GM20431 (cell line): ENCODE data around the gene PIAS2.
"Not testable (repeated sequence)": the region's sequence is repeated elsewhere in the genome, so short reads cannot be mapped to it uniquely, and the experiment has no call there.

Experiments
- in situ Hi-C: fragments of 300-500 bp; cut with MseI, MboI; formaldehyde crosslinking; loops from one replicate; pipeline ENCODE4 v1.15.0; 2020; ENCODE audit warnings: low sequenced_read_pairs; ENCODE audit not compliant: unreplicated experiment

PIAS2 gene, protein sequence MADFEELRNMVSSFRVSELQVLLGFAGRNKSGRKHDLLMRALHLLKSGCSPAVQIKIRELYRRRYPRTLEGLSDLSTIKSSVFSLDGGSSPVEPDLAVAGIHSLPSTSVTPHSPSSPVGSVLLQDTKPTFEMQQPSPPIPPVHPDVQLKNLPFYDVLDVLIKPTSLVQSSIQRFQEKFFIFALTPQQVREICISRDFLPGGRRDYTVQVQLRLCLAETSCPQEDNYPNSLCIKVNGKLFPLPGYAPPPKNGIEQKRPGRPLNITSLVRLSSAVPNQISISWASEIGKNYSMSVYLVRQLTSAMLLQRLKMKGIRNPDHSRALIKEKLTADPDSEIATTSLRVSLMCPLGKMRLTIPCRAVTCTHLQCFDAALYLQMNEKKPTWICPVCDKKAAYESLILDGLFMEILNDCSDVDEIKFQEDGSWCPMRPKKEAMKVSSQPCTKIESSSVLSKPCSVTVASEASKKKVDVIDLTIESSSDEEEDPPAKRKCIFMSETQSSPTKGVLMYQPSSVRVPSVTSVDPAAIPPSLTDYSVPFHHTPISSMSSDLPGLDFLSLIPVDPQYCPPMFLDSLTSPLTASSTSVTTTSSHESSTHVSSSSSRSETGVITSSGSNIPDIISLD

DNA sequence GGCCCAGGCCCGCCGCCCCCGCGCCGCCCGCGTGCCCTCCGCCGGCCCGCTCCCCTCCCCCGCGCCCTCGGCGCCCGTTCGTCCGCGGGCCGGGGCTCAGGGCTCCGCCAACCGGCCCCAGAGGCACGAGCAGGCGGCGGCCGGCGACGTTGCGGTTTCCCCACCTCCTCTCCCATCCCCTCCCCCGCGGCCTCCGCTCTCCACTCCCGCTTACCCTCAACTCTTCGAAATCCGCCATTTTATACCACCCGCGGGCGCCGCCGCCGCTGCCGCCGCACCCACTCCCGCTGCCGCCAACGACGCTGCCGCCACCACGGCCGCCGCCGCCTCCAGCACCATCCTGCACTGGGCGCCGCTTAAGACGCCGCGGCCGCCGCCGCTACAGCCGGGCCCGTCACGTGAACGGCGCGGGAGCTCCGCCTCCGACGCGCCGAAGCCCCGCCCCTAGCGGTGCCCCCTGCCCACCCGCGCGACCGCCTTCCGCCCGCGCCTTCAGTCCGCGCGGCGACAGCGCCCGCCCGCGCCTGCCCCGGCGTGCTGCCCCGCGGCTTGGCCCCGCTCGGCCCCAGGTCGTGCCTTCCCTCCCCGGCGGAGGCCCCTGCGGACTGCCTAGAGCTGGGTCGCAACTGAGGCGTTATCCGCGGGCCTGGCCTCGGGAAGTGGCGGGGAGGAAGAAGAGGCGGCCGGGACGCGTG is at the start of gene PIAS2, which contains the start of gene KATNAL2:
Gene PIAS2, minus strand, starts transcription at position 400 of the 695 bp plus-strand sequence. Its CDS starts 162 bp downstream, at position 238.
Gene KATNAL2, plus strand, starts transcription at position 495 of the 695 bp plus-strand sequence. CDS start 29,271 bp downstream, outside the sequence.
- in situ Hi-C loops, result no loop called here

DNA sequence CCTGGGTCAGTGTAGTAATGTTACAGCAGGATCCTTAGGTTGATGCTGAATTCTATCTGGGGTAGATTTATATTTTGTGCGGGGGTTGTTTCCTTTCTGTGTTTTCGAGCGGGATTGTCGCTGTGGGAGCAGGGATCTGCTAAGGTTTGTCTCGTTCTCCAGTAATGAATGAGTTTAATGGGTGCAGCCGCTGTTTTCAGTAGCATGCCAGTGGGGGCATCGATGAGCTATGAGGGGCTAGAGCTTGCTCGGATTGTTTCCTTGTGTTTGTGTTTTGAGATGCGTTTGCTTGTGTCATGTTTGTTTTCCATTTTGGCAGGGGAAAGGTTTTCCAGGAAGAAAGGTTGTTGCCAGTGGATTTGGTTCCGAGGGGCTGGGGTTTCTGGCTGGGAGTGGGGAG is 49.0 kb upstream of the PIAS2 start:
- in situ Hi-C loops, result not testable (repeated sequence)

DNA sequence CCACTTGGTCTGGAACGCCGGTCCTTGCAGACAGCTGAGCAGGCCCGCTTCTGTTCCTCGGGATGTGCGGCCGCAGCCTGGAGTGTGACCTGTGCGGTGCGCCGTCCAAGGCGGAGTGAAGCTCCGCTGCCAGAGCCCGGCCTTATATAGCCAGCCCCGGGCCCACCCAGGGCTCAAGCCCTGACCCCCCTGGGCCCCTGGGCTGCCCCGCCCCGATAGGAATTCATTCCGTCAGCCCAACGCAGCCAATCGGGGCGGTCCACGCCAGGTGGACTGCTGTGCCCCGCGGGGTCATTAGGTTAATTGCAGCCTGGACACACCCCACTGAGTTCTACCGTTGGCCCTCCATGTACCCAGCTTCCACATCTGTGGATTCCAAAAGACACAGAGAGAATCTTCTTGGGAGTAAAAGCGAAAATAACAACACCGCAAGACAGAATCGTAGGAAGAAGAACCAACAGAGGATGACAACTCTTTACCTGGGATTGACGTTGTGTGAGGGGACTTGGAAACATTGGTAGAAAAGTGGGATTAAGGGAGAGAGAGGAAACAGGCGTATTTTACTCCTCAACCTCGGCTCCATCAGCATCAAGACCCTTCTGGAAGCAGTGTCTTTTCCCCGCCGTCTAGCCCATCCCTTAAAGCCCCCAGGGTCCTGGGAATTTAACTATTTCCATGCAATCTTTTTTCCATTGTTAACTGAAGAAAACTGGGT is 47.4 kb upstream of the PIAS2 start:
- in situ Hi-C loops, result not testable (repeated sequence)

DNA sequence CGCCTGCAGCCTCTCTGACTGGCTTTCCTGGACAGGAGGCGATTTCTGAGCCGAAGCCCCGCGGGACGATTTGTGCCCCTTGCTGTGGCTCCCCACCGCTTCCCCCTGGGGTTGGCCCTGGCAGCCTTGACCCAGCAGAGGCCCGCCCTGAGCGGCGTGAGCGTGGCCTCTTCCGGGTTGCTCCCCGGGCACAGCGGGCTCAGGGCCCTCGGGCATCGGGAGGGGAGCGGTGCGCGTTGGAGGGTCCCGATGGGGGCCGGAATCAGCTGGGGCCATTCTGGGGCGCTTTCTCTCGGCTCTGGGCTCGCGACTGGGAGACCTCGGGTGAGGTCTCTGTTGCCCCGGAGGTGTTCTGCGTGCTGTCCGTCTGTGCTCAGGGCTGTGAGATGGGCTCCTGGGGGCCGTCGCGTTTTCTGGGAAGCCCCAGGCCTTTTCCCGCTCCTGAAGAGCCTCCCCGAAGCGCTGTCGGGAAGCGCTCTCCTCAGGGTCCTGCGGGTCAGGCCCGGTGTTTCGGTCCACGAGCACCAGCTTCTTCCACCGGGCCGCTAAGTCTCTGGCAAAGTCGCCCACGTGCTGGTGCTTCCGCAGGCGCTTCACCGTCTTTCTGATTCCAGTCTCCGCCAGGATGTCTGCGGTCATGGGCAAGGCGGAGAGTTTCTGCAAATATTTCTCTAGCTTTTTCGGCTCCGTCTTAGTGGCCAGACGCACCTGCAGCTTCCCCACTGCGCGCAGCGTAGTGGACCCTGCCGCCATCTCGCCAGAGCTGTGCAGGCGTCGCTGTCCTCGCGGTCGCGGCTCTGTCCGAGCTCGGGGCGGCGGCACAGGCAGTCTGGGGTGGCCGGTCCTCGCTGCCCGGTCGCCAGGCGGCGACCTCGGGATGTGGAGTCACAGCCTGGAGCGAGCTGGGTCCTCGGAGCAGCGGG is 46.6 kb upstream of the PIAS2 start:
- in situ Hi-C loops, result not testable (repeated sequence)

DNA sequence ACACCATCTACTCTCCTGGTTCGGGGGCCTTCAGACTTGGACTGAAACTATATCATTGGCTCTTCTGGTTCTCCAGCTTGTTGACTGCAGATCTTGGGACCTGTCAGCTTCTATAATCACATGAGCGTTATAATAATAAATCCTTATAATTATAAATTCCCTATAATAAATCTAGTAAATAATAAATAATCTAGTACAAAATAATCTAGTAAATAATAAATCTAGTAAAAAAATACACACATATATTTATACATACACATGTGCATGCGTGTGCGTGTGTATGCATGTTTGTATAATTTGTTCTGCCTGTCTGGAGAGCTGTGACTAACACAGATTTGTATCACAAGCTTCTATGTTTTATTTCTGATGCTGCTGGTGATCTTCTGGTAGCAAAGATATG is 40.9 kb upstream of the PIAS2 start:
- in situ Hi-C loops, result no loop called here

DNA sequence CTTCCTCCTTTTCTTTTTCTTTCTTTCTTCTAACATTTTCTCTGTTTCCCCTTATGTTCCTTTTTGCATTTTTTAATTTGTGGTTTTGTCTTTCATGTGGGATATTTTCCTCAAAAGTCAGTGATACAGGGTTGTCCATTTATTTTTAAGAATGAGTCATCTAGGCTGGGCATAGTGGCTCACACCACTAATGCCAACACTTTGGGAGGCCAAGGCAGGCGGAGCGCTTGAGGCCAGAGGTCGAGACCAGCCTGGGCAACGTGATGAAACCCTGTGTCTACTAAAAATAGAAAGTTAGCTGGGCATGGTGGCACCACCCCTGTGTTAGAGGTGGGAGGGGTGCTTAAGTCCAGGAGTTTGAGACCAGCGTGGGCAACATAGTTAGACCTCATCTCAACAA is 35.9 kb upstream of the PIAS2 start:
- in situ Hi-C loops, result no loop called here

DNA sequence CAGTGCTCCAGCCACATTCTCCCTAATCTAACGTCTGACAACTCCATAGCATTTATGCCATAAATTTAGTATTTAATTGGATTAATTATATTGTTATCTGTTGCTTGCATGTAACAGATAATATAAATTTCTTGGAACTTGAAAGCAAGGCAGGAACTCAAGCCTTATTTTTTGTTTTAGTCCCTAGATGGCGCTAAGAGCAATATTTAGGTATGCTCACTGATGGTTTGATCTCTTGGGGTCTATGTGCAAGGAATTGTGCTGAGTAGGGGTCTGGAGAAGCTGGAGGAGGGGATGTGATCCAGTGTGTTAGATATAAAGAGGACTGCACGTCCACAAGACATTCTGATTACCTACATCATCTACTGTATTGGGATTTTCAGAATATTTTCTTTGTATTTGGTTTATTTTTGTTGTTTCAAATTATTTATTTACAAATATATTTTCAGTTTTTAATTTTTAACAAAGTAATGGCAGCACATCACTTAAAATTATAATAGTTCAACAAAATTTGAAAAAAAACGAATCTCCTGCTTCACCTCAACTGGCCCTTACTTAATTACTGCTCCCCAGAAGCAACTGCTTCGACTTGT is 32.9 kb upstream of the PIAS2 start:
- in situ Hi-C loops, result no loop called here

DNA sequence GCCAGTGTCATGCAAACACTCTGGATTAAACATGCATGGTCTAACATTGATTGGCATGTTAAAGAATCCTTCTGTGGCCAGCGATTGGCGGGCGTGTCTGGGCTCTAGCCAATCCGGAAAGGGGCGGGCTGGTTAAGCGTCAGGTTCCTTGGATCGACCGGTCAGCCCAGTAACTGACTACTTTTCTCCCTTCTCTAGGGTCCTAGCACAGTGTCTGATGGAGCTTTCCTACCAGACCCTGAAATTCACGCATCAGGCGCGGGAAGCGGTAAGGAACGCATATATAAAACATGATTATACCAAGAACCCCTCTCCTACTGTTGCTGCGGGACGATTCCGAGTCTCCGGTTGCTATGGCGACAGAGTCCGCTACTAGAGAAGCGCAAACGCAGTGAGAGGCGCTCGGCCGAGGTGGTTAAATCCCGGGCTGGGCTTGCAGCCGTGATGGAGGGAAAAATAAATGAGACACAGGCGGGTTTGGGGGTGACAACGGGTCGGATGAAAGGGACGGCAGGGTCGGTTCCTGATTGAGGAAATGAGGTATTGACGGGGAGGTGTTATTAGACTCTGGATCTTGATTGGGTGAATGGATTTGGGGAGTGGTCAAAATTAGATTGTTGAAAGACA is 29.5 kb upstream of the PIAS2 start:
- in situ Hi-C loops, result no loop called here

DNA sequence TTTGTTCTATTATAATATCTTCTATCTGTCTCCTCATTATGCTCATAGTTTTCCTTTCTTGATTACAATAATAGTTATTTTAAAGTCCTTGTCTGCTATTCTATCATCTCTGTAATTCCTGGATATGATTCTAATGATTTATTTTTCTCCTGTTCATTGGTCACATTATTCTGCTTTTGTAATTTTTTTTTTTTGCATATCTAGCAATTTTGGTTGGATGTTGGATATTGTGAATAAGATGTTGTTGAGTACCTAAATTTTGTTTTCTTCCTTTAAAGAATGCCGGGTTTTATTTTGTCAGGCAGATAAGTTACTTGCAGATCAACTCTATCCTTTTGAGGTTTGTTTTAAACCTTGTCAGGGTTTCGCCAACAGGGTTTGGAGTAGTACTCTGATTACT is 25.3 kb upstream of the PIAS2 start:
- in situ Hi-C loops, result no loop called here

DNA sequence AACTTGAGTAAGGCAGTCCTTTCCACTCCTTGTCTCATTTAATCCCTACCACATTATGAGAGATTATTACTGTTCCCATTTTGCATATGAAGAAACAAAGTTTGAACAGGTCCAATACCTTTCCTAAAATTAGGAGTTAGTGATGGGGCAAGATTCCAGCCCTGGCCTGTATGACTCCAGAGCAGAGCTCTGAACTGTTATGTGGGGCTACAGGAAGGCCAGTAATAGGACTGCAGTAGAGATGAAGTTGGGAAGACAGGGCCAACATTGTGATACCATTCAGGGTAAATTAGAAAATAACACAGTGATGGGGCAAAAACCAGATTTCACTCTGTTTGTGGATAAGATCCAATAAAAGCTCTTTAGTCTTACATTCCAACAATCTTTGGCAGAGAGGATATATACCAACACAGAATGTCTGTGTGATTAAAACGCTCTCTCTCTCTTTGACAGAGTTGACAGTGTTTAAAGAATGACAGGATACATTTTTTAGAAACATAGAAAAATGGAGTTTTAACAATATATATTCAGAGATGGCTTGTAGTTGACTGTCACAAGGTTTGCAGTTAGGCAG is 22.8 kb upstream of the PIAS2 start:
- in situ Hi-C loops, result no loop called here

DNA sequence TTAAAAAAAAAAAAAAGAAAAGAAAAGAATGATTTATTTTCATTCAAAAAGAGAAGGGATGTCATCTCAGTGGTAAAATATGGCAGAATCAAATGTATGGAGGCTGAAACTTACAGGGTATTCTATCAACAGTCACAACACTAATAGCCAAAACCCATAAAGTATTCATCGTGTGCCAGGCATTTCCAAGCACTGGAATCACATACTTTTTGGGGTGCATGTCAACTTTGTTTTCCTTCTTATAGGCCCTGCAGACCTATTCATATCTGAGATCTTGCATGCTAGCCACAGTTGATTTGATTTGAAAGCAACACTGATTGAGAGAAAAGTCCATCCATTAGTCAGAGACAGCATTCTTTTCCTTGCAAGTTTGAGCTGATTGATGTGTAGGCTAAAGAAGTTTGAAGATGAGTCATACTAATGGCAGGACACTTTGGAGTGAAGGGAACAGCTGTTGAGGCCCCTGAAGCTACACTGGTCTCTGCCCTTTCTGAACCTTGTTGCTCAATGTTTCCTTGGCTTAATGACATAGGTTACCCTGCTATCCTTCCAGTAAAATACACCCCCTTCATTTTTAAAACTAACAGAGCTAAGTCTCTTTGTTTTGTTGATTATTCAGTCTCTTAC is 22.1 kb upstream of the PIAS2 start:
- in situ Hi-C loops, result no loop called here

DNA sequence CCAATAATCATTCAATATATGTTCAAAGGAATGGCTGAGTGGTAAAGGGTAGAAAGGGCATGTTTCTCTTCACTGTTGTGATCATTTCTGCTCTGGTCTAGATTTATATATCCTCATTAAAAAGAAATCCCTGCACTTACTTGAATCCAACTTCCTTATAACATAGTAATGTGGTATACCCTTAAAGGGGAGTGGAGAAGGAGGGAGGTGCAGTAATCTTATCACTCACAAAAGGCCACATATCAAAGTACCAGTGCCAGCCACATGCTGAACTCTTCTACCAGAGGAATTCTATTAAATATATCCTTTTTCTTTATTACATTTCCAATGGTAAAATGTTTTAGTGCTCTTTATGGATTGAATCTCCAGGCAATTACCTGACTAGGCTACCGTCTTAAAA is 3.3 kb upstream of the PIAS2 start:
- in situ Hi-C loops, result no loop called here

DNA sequence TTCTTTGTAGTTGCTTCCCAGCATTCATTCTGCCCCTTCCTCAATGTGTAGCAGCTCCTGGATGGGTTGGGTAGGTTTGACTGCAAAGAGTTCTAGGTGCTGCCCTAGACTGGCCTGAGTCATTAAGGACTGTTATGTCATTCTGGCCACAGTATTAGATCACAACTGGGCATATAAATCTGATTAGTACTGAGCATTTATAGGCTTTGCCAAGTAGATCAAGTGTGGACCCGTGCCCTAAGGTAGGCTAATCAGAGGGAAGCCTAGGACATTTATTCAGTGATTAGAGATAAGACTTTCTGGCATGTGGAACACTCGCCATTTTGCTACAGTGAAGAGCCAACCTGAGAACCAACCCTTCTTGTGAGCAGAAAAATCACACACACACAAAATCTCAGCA is 2.8 kb upstream of the PIAS2 start:
- in situ Hi-C loops, result no loop called here

DNA sequence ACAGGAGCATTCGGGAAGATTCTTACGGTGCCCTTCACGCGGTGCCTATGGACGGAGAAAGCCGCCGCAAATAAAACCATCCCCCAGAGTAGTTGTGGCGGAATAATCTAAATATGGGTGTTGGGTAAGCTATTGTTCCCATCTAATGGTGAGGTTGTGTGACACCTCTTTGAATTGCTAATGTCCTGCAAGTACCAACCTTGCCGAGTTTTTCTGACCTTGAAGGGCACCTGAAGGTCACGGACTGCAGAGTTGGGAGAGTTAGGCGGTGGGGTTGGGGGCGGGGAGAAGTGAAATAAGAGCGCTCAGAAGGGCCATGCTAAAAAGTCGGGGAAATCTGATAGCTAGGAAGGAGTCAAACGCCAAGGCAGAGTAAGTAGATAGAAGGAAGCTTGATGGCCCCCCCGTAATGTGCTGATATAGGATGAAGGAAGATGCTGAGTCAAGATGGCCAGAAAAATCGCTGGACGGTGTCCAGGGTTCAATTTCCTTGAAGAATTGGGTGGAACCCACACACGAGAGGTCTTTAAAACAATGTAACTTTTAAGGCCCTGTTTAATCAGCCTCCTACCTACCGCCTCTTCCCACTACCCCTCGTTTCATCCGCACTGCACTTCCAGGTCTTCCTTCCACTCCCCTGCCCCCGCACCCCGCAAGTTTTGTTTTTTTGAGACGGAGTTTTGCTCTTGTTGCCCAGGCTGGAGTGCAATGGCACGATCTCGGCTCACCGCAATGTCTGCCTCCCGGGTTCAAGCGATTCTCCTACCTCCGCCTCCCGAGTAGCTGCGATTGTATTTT is 695 bp upstream of the PIAS2 start:
- in situ Hi-C loops, result no loop called here

DNA sequence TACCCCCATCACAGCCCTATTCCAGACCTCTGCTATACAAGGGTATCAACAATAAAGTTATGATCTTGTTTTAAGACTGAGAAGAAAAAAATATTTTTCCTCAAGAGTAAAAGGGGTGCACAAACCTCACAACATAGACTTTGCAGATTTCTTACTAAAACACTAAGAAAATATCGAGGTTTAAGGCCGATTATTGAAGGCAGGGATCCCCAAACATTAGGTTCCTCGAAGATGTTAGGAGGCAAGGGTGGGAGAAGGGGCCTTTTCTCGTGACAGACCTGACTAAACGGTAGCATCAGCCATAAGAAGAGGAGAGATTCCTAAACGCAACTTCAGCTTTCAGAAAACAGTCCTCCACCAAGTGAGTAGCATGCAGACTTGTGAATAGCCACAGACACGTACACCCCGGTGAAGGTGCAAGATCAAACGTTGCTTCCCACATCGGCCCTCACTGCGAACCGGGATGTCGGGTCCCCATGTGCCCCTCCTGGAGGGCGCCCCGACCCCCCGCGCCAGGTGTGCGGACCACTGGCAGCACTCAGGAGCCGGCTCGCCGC is 678 bp downstream of the PIAS2 start:
- in situ Hi-C loops, result no loop called here

DNA sequence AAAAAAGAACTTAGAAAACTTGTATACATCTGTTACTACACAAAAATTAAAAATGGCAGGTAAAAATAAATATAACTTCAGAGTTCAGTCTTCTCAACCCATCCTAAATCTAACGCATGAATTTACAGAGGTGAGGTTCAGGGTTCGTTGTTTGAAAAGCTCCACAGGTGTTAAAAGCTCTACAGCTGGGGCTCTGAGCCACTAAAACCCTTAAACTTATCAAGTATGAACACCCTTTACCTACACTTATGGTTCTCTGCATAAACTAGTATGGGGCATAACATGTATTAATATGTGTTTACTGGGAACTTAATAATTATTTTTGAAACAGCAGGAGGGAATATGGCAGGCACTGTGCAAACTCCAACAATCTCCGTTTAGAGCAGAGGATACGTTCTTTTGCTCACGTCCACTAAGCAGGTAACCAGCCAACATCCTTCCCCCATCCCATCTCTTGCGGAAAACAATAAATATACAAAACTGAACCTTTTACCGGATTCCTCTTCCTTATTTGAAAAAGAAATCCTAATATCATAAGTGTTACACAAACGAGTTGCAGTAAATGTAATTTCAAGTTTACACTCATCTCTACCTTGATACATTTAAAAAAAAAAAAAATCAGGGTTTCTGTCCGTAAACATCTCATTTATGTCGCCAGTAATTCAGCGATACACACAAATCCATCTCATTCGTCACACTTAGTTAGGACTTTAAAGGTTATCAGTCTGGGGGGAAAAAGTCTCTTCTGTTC is 1.3 kb downstream of the PIAS2 start:
- in situ Hi-C loops, result no loop called here
